Calu3 (cell line): Measurements from ENCODE around the gene ATP6V1E1. TPM values are rescaled to one million over a fixed set of nuclear protein-coding genes. Genes with fewer than 3 reads are reported as not detected.

Experiments used
- BruUV-seq: library from RNA; stranded (reverse); fragments of 400-500 nt; replicated peaks from 2 replicates; lab custom pipeline; 2021; lab: Mats Ljungman, UMichigan
- CTCF ChIA-PET: fragments of 300-600 bp; sonication (Branson Sonifier 250); formaldehyde crosslinking; loops from one replicate; lab custom pipeline; 2022; ENCODE audit warnings: antibody characterized with exemption; lab: Charles Lee
- DNase-seq: peaks from one replicate; pipeline ENCODE4 v3.0.0; 2022
- H3K27ac Mint-ChIP-seq: one replicate; pipeline ENCODE4 v1.8.0; 2022; ENCODE audit warnings: mixed read lengths; ENCODE audit not compliant: unreplicated experiment
- H3K27me3 Mint-ChIP-seq: one replicate; pipeline ENCODE4 v1.8.0; 2022; ENCODE audit warnings: mixed read lengths; ENCODE audit not compliant: unreplicated experiment
- H3K36me3 Mint-ChIP-seq: one replicate; pipeline ENCODE4 v1.8.0; 2022; ENCODE audit warnings: mild to moderate bottlenecking, moderate library complexity, mixed read lengths; ENCODE audit not compliant: insufficient read depth, unreplicated experiment
- H3K4me1 Mint-ChIP-seq: one replicate; pipeline ENCODE4 v1.8.0; 2022; ENCODE audit warnings: mild to moderate bottlenecking, low read depth, mixed read lengths; ENCODE audit not compliant: unreplicated experiment
- H3K4me3 Mint-ChIP-seq: one replicate; pipeline ENCODE4 v1.8.0; 2022; ENCODE audit warnings: mild to moderate bottlenecking, low read depth, moderate library complexity, mixed read lengths; ENCODE audit not compliant: unreplicated experiment
- H3K9me3 Mint-ChIP-seq: one replicate; pipeline ENCODE4 v1.8.0; 2022; ENCODE audit warnings: low read depth, mixed read lengths; ENCODE audit not compliant: unreplicated experiment
- intact Hi-C: fragments of 100-400 bp; cut with micrococcal nuclease; formaldehyde crosslinking; loops from one replicate; pipeline ENCODE4 v1.10.0; 2022; ENCODE audit not compliant: unreplicated experiment
- total RNA-seq: library from RNA; stranded (reverse); gene quantifications from 2 replicates; pipeline ENCODE4 v1.2.3, GENCODE V29; 2022
- TF ChIP-seq, protein P1 (sequence below): fragments of 200-600 bp; IDR thresholded peaks from one replicate; pipeline ENCODE4 v1.8.0; 2022; ENCODE audit warnings: antibody characterized with exemption; ENCODE audit not compliant: unreplicated experiment

ATP6V1E1 gene
- total RNA-seq, 1 experiment from 2014 or later = 105 TPM

GRCh38 chr22:17592201-17592600 is 36.3 kb downstream of the ATP6V1E1 start:
- no peaks in the 10 kb centered on the region for H3K9me3 Mint-ChIP-seq
- CTCF ChIA-PET = no interaction called here
- H3K36me3 Mint-ChIP-seq = peaks cover 65% of the 10 kb centered on the region
- H3K27me3 Mint-ChIP-seq = no peaks in the 10 kb centered on the region
- H3K4me1 Mint-ChIP-seq = no peaks in the 10 kb centered on the region
- DNase-seq = no peak
- no peak overlapping the region for H3K4me3 Mint-ChIP-seq
- BruUV-seq = TSS peak; percentile 58
- H3K27ac Mint-ChIP-seq = no peak overlapping the region
- intact Hi-C loops = no loop called here
- TF ChIP-seq, protein P1, sequence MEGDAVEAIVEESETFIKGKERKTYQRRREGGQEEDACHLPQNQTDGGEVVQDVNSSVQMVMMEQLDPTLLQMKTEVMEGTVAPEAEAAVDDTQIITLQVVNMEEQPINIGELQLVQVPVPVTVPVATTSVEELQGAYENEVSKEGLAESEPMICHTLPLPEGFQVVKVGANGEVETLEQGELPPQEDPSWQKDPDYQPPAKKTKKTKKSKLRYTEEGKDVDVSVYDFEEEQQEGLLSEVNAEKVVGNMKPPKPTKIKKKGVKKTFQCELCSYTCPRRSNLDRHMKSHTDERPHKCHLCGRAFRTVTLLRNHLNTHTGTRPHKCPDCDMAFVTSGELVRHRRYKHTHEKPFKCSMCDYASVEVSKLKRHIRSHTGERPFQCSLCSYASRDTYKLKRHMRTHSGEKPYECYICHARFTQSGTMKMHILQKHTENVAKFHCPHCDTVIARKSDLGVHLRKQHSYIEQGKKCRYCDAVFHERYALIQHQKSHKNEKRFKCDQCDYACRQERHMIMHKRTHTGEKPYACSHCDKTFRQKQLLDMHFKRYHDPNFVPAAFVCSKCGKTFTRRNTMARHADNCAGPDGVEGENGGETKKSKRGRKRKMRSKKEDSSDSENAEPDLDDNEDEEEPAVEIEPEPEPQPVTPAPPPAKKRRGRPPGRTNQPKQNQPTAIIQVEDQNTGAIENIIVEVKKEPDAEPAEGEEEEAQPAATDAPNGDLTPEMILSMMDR = no peak

GRCh38 chr22:17590586-17590985 is 38.0 kb downstream of the ATP6V1E1 start:
- H3K27ac Mint-ChIP-seq = no peak overlapping the region
- BruUV-seq = no TSS peak
- DNase-seq = no peak

GRCh38 chr22:17589810-17590375 is 38.7 kb downstream of the ATP6V1E1 start:
- Mint-ChIP-seq H3K4me3 (no peak overlapping the region), H3K4me1 (no peaks in the 10 kb centered on the region), H3K36me3 (peaks cover 48% of the 10 kb centered on the region), H3K27me3 (no peaks in the 10 kb centered on the region), H3K27ac (no peak overlapping the region), H3K9me3 (no peaks in the 10 kb centered on the region)
- TF ChIP-seq, protein P1 = no peak
- DNase-seq = no peak
- BruUV-seq = no TSS peak
- CTCF ChIA-PET = no interaction called here
- intact Hi-C loops = no loop called here

More at GRCh38 chr22:17590586-17590985, 38.0 kb downstream of the ATP6V1E1 start:
- Mint-ChIP-seq H3K9me3 (no peaks in the 10 kb centered on the region), H3K4me3 (no peak overlapping the region), H3K36me3 (peaks cover 54% of the 10 kb centered on the region), H3K27me3 (no peaks in the 10 kb centered on the region), H3K4me1 (no peaks in the 10 kb centered on the region)
- TF ChIP-seq, protein P1 = no peak
- CTCF ChIA-PET = no interaction called here
- intact Hi-C loops = no loop called here

- peaks cover 41% of the 10 kb centered on the region for H3K36me3 Mint-ChIP-seq
- BruUV-seq = no TSS peak
- CTCF ChIA-PET = no interaction called here
- TF ChIP-seq, protein P1 = no peak
- H3K27me3 Mint-ChIP-seq = no peaks in the 10 kb centered on the region
- intact Hi-C loops = no loop called here
- no peak overlapping the region for H3K4me3 Mint-ChIP-seq
- no peak for DNase-seq
- H3K27ac Mint-ChIP-seq = no peak overlapping the region
- no peaks in the 10 kb centered on the region for H3K9me3 Mint-ChIP-seq
- H3K4me1 Mint-ChIP-seq = no peaks in the 10 kb centered on the region
Observed at GRCh38 chr22:17588606-17589005, 39.9 kb downstream of the ATP6V1E1 start.
